Measurements from ENCODE around the gene ANP32A. TPM values are rescaled to one million over a fixed set of nuclear protein-coding genes. Genes with fewer than 3 reads are reported as not detected.

Gene ANP32A
- total RNA-seq, 1 donor from 2014 or later, result 129 TPM

GRCh38 chr15:68808770-68809169 is 11.9 kb downstream of the ANP32A start:
- TF ChIP-seq, protein P1, sequence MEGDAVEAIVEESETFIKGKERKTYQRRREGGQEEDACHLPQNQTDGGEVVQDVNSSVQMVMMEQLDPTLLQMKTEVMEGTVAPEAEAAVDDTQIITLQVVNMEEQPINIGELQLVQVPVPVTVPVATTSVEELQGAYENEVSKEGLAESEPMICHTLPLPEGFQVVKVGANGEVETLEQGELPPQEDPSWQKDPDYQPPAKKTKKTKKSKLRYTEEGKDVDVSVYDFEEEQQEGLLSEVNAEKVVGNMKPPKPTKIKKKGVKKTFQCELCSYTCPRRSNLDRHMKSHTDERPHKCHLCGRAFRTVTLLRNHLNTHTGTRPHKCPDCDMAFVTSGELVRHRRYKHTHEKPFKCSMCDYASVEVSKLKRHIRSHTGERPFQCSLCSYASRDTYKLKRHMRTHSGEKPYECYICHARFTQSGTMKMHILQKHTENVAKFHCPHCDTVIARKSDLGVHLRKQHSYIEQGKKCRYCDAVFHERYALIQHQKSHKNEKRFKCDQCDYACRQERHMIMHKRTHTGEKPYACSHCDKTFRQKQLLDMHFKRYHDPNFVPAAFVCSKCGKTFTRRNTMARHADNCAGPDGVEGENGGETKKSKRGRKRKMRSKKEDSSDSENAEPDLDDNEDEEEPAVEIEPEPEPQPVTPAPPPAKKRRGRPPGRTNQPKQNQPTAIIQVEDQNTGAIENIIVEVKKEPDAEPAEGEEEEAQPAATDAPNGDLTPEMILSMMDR (IDR thresholded peaks at IDR 0.05), result no peak

GRCh38 chr15:68808091-68808490 is 12.6 kb downstream of the ANP32A start:
- Histone ChIP-seq H3K27ac (no peak overlapping the region), H3K4me1 (peaks cover 59% of the 10 kb centered on the region), H3K27me3 (ENCODE audit: low read depth) (no peaks in the 10 kb centered on the region), H3K9me3 (no peaks in the 10 kb centered on the region), H3K4me3 (no peak overlapping the region), H3K36me3 (peaks cover 8% of the 10 kb centered on the region)
- TF ChIP-seq, protein P1 (IDR thresholded peaks at IDR 0.05), result no peak
- DNase-seq (no peak), ATAC-seq (no peak)
- intact Hi-C loops (cut with DNase I), result no loop called here

More at GRCh38 chr15:68808770-68809169, 11.9 kb downstream of the ANP32A start:
- Histone ChIP-seq H3K36me3 (peaks cover 4% of the 10 kb centered on the region), H3K27me3 (ENCODE audit: low read depth) (no peaks in the 10 kb centered on the region), H3K9me3 (no peaks in the 10 kb centered on the region), H3K27ac (no peak overlapping the region), H3K4me3 (no peak overlapping the region), H3K4me1 (peaks cover 65% of the 10 kb centered on the region)
- ATAC-seq (no peak), DNase-seq (no peak)
- intact Hi-C loops (cut with DNase I), result no loop called here

DNA sequence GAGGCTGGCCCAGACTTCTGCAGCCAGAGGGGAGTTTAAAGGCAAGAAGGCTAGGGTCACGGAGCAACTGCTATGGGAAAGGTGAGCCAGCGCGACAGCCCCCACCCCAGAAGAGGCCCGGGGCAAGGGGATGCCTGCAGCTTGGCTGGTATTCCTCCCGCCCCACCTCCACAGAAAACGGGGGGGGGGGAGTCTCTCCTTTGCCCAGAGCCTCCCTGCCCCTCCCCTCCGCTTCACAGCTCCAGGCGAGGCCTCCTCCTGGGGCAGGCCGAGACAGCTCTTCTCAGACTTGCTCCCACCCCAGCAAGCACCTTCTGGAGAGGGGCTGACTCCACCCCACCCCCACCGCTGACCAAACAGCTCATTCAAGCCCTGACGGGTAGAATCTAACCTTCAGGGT is 13.4 kb downstream of the ANP32A start:
- H3K9me3 ChIP-seq, result no peaks in the 10 kb centered on the region
- H3K4me3 ChIP-seq, result no peak overlapping the region
- H3K27me3 ChIP-seq (ENCODE audit: low read depth), result no peaks in the 10 kb centered on the region
- DNase-seq (no peak), ATAC-seq (no peak)
- intact Hi-C loops (cut with DNase I), result no loop called here
- H3K36me3 ChIP-seq, result peaks cover 8% of the 10 kb centered on the region
- TF ChIP-seq, protein P1 (IDR thresholded peaks at IDR 0.05), result no peak
- H3K27ac ChIP-seq, result peak overlapping the region; percentile 21
- H3K4me1 ChIP-seq, result peaks cover 55% of the 10 kb centered on the region

DNA sequence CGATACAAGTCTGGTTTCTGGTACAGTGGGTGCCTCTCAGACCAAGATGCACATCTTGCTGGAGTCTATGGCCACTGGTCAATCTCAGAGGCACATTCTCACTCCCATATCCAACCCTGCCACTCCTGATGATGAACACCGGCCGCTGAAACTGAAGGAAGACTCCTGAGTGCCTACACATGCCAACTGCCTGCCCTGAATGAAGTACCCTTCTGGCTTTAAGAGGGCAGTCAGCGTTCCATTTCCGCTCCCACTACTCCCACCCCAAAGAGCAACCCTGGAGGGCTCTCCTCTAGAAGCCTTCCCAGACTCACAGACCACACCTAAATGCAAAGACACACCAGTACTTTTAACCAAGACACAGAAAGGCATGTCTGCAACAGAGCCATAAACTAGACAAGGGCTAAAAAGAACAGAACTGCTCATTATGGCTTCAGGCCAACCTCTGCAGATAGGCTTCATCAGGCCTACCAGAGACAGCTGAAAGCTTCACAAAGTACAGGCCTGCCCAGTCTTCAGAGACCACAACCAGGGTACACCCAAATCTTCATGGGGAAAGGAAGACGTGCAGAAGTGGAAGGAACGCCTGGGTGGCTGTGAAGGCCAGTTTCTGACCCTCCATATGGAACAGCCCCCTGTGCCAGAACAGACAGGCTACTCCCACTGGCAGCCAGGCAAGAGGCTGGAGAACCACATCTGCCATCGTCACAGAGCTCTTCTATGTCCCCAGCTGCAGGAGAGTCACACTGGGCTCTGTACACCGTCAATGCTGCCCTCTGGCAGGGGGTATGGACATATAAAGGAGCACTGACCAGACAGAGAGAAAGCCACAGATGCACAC is 14.3 kb downstream of the ANP32A start:
- intact Hi-C loops (cut with DNase I), result no loop called here
- Histone ChIP-seq H3K27ac (peak overlapping the region; percentile 21), H3K9me3 (no peaks in the 10 kb centered on the region), H3K4me1 (peaks cover 55% of the 10 kb centered on the region), H3K36me3 (peaks cover 8% of the 10 kb centered on the region), H3K27me3 (ENCODE audit: low read depth) (no peaks in the 10 kb centered on the region), H3K4me3 (no peak overlapping the region)
- peak; percentile 69 to 70 for ATAC-seq
- TF ChIP-seq, protein P1 (IDR thresholded peaks at IDR 0.05), result no peak
- DNase-seq, result no peak

DNA sequence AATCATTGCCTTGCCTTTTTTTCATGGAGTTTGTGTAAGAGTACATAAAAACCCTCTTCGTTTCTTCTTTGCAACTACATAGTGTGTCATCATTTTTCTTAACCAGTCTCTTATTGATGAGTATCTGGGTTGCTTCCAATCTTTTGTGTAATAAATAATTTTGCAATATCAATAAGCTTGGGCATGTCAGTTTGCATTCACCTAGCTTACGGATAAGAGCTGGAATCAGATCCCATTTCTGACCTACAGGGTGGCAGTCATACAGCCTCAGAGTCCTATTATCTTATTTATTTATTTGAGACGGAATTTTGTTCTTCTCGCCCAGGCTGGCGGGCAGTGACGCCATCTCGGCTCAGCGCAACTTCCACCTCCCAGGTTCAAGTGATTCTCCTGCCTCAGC is 18.3 kb downstream of the ANP32A start:
- H3K9me3 ChIP-seq, result no peaks in the 10 kb centered on the region
- H3K36me3 ChIP-seq, result peaks cover 5% of the 10 kb centered on the region
- peaks cover 62% of the 10 kb centered on the region for H3K4me1 ChIP-seq
- DNase-seq (no peak), ATAC-seq (no peak)
- intact Hi-C loops (cut with DNase I), result no loop called here
- no peaks in the 10 kb centered on the region for H3K27me3 ChIP-seq (ENCODE audit: low read depth)
- H3K4me3 ChIP-seq, result no peak overlapping the region
- TF ChIP-seq, protein P1 (IDR thresholded peaks at IDR 0.05), result no peak
- no peak overlapping the region for H3K27ac ChIP-seq
